Measurements from ENCODE around the gene CDT1.
A peak's percentile ranks its signal among the peaks of the same experiment; 100 is the strongest.

GRCh38 chr16:88784074-88784855 is 19.3 kb upstream of the CDT1 start:
- TF ChIP-seq CTCF (IDR thresholded peaks at IDR 0.05): peak; percentile 13 to 50 (median 42)
- TF ChIP-seq POLR2A (IDR thresholded peaks at IDR 0.05): no peak
